NT2/D1 (cell line): Measurements from ENCODE around the gene NTM.
A peak's percentile ranks its signal among the peaks of the same experiment; 100 is the strongest.

ENCODE experiments used
- DNase-seq: peaks from one replicate; pipeline ENCODE4 v3.0.0-alpha.2; 2011; ENCODE audit warnings: low read depth, low spot score
- H3K27me3 ChIP-seq: 2 replicates; pipeline ENCODE4 v1.6.0; 2011; ENCODE audit warnings: mild to moderate bottlenecking; ENCODE audit not compliant: insufficient read length, insufficient read depth
- H3K36me3 ChIP-seq: 2 replicates; pipeline ENCODE4 v1.6.1; 2011; ENCODE audit warnings: mild to moderate bottlenecking, low read length, mixed read lengths; ENCODE audit not compliant: insufficient read depth, insufficient read length
- H3K4me1 ChIP-seq: 2 replicates; pipeline ENCODE4 v1.5.1; 2011; ENCODE audit not compliant: insufficient read depth, insufficient read length
- H3K4me3 ChIP-seq: 2 replicates; pipeline ENCODE4 v1.5.1; 2011; ENCODE audit warnings: low read depth; ENCODE audit not compliant: insufficient read length
- H3K9ac ChIP-seq: 2 replicates; pipeline ENCODE4 v1.6.0; 2011; ENCODE audit warnings: low read depth; ENCODE audit not compliant: insufficient read length
- H3K9me3 ChIP-seq: 2 replicates; pipeline ENCODE4 v1.5.1; 2011; ENCODE audit warnings: mild to moderate bottlenecking, low read length; ENCODE audit not compliant: insufficient read depth
- SUZ12 ChIP-seq: IDR thresholded peaks from 2 replicates; pipeline ENCODE4 v1.6.1; 2011; ENCODE audit not compliant: insufficient read length, insufficient read depth; ENCODE audit errors: extremely low read depth
- YY1 ChIP-seq: IDR thresholded peaks from 2 replicates; pipeline ENCODE4 v1.6.1; 2011; ENCODE audit not compliant: insufficient read length, insufficient read depth
- ZNF274 ChIP-seq: IDR thresholded peaks from 2 replicates; pipeline ENCODE4 v1.6.1; 2011; ENCODE audit warnings: mild to moderate bottlenecking, low read depth, low read length

Gene NTM

DNA sequence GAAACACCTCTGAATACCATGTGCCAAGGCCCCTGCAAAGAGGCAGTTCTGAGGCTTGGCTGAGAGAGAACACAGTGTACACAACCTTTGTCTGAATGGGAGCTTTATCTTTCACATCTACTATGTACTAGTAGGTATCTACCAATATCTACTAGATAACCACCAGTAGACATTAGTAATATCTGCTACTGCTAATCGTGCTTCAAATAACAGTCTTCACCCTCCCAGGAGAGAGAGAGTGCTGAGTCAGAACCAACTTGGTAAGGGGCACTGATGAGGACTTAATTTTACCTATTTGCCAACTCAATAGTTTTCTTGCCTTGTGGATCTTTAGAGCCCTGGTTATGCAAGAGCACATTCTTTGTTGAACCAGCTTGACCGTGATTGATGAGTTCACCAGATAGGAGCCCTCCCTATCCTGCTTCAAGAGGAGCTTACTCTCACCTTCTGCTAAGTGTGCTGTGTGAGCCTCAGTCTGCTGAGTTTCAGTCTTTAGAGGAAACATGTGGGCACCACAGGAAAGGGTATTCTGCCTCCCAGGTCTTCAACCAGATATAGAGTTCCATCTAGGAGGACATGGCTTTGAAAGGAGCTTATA is 967.5 kb downstream of the NTM start:
- Histone ChIP-seq H3K36me3 (no peaks in the 10 kb centered on the region), H3K4me3 (no peak overlapping the region), H3K4me1 (no peaks in the 10 kb centered on the region), H3K9me3 (no peaks in the 10 kb centered on the region), H3K9ac (no peak overlapping the region), H3K27me3 (no peaks in the 10 kb centered on the region)
- no peak for TF ChIP-seq YY1
- no peak for TF ChIP-seq ZNF274
- no peak for TF ChIP-seq SUZ12
- no peak for DNase-seq

- no peak for DNase-seq
- Histone ChIP-seq H3K4me3 (no peak overlapping the region), H3K36me3 (no peaks in the 10 kb centered on the region), H3K27me3 (no peaks in the 10 kb centered on the region), H3K9me3 (no peaks in the 10 kb centered on the region), H3K9ac (no peak overlapping the region), H3K4me1 (peaks cover 3% of the 10 kb centered on the region)
- TF ChIP-seq SUZ12 = no peak
- no peak for TF ChIP-seq ZNF274
- no peak for TF ChIP-seq YY1
Observed at GRCh38 chr11:132342408-132342807, 972.0 kb downstream of the NTM start.

DNA sequence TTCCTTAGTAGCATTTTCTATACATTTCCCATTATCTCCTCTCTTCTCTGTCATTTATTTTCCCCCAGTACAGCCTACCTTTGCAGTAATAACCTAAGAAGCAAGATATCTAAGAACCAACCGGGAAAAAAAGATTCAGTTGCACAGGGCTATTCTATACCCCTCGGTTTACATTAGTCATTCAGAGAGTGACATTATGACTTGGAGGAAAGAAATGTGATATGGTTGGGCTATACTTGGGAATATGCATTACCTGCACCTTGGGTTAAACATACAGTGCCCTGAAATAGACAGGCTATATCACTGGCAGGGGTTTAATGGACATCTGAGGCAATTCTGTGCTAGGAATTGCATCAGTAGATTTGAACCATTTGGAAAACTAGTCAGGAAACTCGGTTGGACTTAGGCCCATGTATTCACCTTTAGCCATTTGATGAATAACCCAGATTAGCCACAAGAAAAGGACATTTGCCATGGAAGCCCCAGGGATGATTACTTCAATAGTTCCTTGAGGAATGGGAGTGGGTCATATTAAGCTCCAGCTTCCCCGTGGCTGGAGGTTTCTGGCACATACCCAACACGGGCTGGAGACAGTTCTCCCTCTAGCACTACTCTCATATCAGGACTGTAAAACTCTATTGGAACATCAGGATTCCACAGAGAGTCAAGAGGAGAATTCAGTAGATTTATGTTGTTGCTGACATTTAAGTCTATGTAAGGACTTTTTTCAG is 973.2 kb downstream of the NTM start:
- no peak for TF ChIP-seq YY1
- peaks cover 3% of the 10 kb centered on the region for H3K4me1 ChIP-seq

DNA sequence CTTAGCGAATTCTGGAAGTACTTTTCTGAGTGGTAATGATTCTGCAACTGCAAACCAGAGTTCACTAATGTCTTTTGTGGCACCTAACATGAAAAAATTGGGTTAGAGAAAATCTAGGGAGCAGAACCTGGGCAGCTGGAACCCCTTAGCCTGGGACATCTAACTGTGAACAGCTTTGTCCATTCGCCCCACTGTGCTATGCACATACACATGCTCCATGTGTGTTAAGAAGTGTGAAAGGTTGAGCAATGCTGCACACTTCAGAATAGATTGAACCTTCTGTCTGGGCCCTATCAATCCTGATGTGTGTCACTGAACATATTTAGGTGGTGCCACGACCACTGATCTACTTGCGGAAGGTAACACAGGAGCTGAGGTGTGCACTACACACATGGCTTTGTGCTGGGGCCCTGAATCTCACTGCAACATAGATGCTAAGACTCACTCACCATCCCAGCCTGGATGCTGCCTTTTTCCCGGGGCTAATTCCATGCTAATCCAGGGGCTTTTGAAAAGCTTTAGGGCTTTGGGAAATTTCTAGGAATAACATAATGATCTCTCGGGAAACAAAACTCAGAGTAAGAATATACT is 976.2 kb downstream of the NTM start:
- no peaks in the 10 kb centered on the region for H3K36me3 ChIP-seq
- no peaks in the 10 kb centered on the region for H3K9me3 ChIP-seq
- no peaks in the 10 kb centered on the region for H3K27me3 ChIP-seq
- no peak overlapping the region for H3K4me3 ChIP-seq
- no peak for DNase-seq
- TF ChIP-seq YY1 = no peak
- TF ChIP-seq ZNF274 = no peak
- no peak for TF ChIP-seq SUZ12
- peaks cover 3% of the 10 kb centered on the region for H3K4me1 ChIP-seq
- H3K9ac ChIP-seq = no peak overlapping the region

More for the DNA sequence above, 973.2 kb downstream of the NTM start:
- Histone ChIP-seq H3K36me3 (no peaks in the 10 kb centered on the region), H3K27me3 (no peaks in the 10 kb centered on the region), H3K9ac (no peak overlapping the region), H3K4me3 (no peak overlapping the region), H3K9me3 (no peaks in the 10 kb centered on the region)
- DNase-seq = no peak

DNA sequence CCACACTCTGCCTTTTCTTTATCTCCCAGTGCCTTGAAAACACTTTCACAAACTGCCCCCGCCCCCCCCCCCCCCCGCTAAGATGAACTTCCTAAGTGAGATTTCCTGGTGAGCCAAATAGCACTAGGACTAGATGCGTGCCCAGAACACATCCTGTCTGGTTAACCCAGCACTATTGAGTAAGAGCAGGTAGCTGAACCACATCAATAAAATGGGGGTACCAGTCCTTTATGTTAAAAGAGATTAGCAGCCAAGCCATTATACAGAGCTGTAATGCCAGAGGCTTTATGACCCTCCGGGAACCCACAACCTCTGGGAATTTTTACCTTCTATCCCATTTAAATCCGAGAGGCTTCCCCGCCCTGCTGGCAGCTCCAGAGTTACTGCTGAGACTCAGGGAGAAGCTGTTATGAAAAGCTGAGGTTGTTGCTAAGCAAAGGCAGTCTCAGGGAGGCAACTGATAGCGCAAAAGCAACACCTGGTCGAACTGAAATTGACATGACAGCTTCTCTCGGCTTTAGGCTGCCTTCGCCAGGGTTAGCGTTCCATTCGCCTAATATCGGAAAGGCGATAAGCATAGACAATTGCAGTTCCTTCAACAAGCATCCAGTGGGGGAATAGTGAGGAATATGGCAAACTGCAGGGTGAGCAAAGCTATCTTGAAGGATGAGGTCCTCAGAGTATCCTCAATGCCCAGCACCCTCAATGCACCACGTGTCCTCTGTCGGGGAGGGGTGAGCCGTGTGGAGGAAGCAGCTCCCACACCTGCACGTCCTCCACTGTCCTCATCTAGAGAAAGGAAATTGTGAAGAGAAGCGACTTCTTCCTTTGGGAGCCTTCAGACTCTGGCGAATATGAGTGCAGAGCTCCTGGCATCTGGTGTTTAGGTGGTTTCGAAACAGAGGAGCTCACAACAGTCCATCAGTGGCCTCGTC is 977.0 kb downstream of the NTM start:
- peak; percentile 23 for DNase-seq
- Histone ChIP-seq H3K27me3 (no peaks in the 10 kb centered on the region), H3K9me3 (no peaks in the 10 kb centered on the region), H3K36me3 (no peaks in the 10 kb centered on the region), H3K4me3 (no peak overlapping the region), H3K9ac (no peak overlapping the region), H3K4me1 (peaks cover 3% of the 10 kb centered on the region)
- no peak for TF ChIP-seq SUZ12

- H3K9me3 ChIP-seq = no peaks in the 10 kb centered on the region
- no peak for DNase-seq
- H3K36me3 ChIP-seq = no peaks in the 10 kb centered on the region
- no peak overlapping the region for H3K4me3 ChIP-seq
- TF ChIP-seq SUZ12 (no peak), YY1 (no peak), ZNF274 (no peak)
- H3K9ac ChIP-seq = no peak overlapping the region
- peaks cover 3% of the 10 kb centered on the region for H3K4me1 ChIP-seq
- H3K27me3 ChIP-seq = no peaks in the 10 kb centered on the region
Observed at GRCh38 chr11:132349811-132350733, 979.7 kb downstream of the NTM start.
